Breast epithelium (tissue), 4 donors: ENCODE results near the gene LRP6. TPM values are rescaled to one million over a fixed set of nuclear protein-coding genes. Genes with fewer than 3 reads are reported as not detected.
A peak's percentile ranks its signal among the peaks of the same experiment; 100 is the strongest.

Source experiments
- DNase-seq, 2 donors: peaks; one replicate each; pipeline ENCODE4 v3.0.0-alpha.2; 2019; ENCODE audit warnings: low spot score in 2 of 2
- H3K27ac ChIP-seq, 2 donors: fragments of 200-600 bp; sonication (generic) in 1 of 2; one replicate each; pipeline ENCODE4 v1.5.1; 2016 to 2019; ENCODE audit warnings: mild to moderate bottlenecking in 1 of 2
- H3K27me3 ChIP-seq, 2 donors: fragments of 200-600 bp; sonication (generic) in 1 of 2; one replicate each; pipeline versions ENCODE4 v1.5.1 to v1.6.0; 2017 to 2019; ENCODE audit warnings: control low read depth in 1 of 2, mild to moderate bottlenecking in 1 of 2
- H3K36me3 ChIP-seq: fragments of 200-600 bp; one replicate; pipeline ENCODE4 v1.5.1; 2019
- H3K4me1 ChIP-seq, 2 donors: fragments of 200-600 bp; sonication (generic); one replicate each; pipeline ENCODE4 v1.5.1; 2016 to 2019; ENCODE audit warnings: control low read depth in 1 of 2
- H3K4me3 ChIP-seq, 3 donors: fragments of 200-600 bp; sonication (generic); 1 replicate in 2 of 3; 2 replicates in 1 of 3; pipeline ENCODE4 v1.5.1; 2016 to 2019; ENCODE audit warnings: mild to moderate bottlenecking in 3 of 3, moderate library complexity in 2 of 3
- H3K9me3 ChIP-seq, 2 donors: fragments of 200-600 bp; sonication (generic) in 1 of 2; one replicate each; pipeline ENCODE4 v1.5.1; 2016 to 2019; ENCODE audit warnings: control low read depth in 1 of 2
- POLR2A ChIP-seq: fragments of 450-650 bp; IDR thresholded peaks from one replicate; pipeline ENCODE4 v1.6.1; 2016; ENCODE audit warnings: antibody characterized with exemption, mild to moderate bottlenecking, moderate library complexity
- POLR2AphosphoS5 ChIP-seq, 3 donors: sonication (generic); formaldehyde crosslinking; IDR thresholded peaks; one replicate each; pipeline ENCODE4 v1.6.1; 2017; ENCODE audit warnings: antibody characterized with exemption in 3 of 3
- intact Hi-C: fragments of 100-400 bp; cut with DNase I; formaldehyde crosslinking; loops from one replicate; pipeline ENCODE4 v1.15.1; 2023; ENCODE audit warnings: low total_unique reads
- total RNA-seq, 3 donors: library from RNA; depleted of rRNA; stranded (reverse); fragments of >200 nt; gene quantifications; one replicate each; pipeline ENCODE4 v1.1.0, GENCODE V29; 2016
- TF ChIP-seq, protein P1 (sequence below), 3 donors: fragments of 450-650 bp; IDR thresholded peaks; one replicate each; pipeline ENCODE4 v1.5.1; 2016 to 2017; ENCODE audit warnings: antibody characterized with exemption in 3 of 3, mild to moderate bottlenecking in 3 of 3, moderate library complexity in 3 of 3

LRP6 gene
- total RNA-seq, 3 donors from 2014 or later = 28.6 to 69.1 (median 52.4) TPM

GRCh38 chr12:12081836-12082497 lies 184.9 kb downstream of the LRP6 start:
- intact Hi-C loops = no loop called here
- H3K27ac ChIP-seq = peak overlapping the region in 1 of 2 donors; percentile 64
- TF ChIP-seq, protein P1, sequence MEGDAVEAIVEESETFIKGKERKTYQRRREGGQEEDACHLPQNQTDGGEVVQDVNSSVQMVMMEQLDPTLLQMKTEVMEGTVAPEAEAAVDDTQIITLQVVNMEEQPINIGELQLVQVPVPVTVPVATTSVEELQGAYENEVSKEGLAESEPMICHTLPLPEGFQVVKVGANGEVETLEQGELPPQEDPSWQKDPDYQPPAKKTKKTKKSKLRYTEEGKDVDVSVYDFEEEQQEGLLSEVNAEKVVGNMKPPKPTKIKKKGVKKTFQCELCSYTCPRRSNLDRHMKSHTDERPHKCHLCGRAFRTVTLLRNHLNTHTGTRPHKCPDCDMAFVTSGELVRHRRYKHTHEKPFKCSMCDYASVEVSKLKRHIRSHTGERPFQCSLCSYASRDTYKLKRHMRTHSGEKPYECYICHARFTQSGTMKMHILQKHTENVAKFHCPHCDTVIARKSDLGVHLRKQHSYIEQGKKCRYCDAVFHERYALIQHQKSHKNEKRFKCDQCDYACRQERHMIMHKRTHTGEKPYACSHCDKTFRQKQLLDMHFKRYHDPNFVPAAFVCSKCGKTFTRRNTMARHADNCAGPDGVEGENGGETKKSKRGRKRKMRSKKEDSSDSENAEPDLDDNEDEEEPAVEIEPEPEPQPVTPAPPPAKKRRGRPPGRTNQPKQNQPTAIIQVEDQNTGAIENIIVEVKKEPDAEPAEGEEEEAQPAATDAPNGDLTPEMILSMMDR (IDR thresholded peaks at IDR 0.05) = peak in 1 of 3 donors; percentile 35
- no peak for TF ChIP-seq POLR2AphosphoS5 (IDR thresholded peaks at IDR 0.05)

DNA sequence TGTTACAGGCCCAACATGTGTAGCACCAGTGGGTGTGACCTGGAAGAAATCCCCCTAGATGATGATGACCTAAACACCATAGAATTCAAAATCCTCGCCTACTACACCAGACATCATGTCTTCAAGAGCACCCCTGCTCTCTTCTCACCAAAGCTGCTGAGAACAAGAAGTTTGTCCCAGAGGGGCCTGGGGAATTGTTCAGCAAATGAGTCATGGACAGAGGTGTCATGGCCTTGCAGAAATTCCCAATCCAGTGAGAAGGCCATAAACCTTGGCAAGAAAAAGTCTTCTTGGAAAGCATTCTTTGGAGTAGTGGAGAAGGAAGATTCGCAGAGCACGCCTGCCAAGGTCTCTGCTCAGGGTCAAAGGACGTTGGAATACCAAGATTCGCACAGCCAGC lies 187.6 kb downstream of the LRP6 start:
- intact Hi-C loops = no loop called here
- Histone ChIP-seq H3K9me3 (no peaks in the 10 kb centered on the region), H3K4me1 (no peaks in the 10 kb centered on the region), H3K36me3 (no peaks in the 10 kb centered on the region), H3K27me3 (no peaks in the 10 kb centered on the region), H3K27ac (no peak overlapping the region), H3K4me3 (no peak overlapping the region)
- TF ChIP-seq POLR2A (no peak), POLR2AphosphoS5 (IDR thresholded peaks at IDR 0.05) (no peak)
- TF ChIP-seq, protein P1 (IDR thresholded peaks at IDR 0.05) = no peak
- no peak for DNase-seq

More at GRCh38 chr12:12081836-12082497, 184.9 kb downstream of the LRP6 start:
- Histone ChIP-seq H3K4me3 (no peak overlapping the region), H3K9me3 (no peaks in the 10 kb centered on the region), H3K4me1 (no peaks in the 10 kb centered on the region), H3K36me3 (no peaks in the 10 kb centered on the region), H3K27me3 (no peaks in the 10 kb centered on the region)
- no peak for DNase-seq

DNA sequence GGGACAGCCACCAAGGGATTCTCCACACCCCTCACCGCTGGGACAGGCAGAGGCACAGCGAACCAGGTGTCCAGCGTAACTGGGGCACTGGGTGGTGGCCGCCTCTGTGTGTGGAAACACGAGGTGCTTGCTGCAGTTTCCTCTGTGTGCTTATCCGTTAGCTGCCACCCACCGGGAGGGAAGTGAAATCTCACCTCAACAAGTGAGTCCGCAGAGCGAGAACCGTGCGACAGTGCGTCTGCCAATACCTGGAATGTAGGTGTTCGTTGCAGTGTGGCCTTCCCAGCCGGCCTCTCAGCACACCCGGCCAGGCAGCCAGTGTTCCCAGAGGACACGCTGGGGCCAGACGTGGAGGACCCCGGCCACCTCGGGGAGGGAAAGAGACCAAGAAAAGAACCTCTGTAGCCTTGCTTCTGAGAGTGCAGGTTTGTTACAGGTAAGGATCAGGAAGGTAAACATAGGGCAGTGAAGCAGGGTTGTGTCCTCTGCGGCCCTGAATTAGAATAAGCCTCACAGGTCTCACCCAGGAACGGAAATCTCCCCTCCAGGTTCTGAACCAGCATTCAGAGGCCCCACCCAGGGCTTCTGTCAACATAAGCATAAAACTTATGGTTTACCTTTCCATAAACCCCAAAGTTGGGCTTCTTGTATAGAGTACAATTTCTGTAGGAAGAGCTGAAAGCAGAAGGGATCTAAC lies 194.6 kb downstream of the LRP6 start:
- no peaks in the 10 kb centered on the region for H3K27me3 ChIP-seq
- no peaks in the 10 kb centered on the region for H3K36me3 ChIP-seq
- intact Hi-C loops = no loop called here
- H3K9me3 ChIP-seq = no peaks in the 10 kb centered on the region
- DNase-seq = no peak
- no peak overlapping the region for H3K27ac ChIP-seq
- no peak for TF ChIP-seq POLR2AphosphoS5 (IDR thresholded peaks at IDR 0.05)
- H3K4me3 ChIP-seq = no peak overlapping the region
- H3K4me1 ChIP-seq = no peaks in the 10 kb centered on the region

- peak within 1 kb of the TSS in 2 of 3 donors; percentile 31 to 56 for H3K4me3 ChIP-seq
- no peak for DNase-seq
- TF ChIP-seq, protein P1 (IDR thresholded peaks at IDR 0.05) = peak in 1 of 3 donors; percentile 13
- TF ChIP-seq POLR2A (no peak), POLR2AphosphoS5 (IDR thresholded peaks at IDR 0.05) (no peak)
- H3K27ac ChIP-seq = peak within 1 kb of the TSS in 1 of 2 donors; percentile 36
- no peaks in the 10 kb centered on the region for H3K36me3 ChIP-seq
- no peaks in the 10 kb centered on the region for H3K9me3 ChIP-seq
- H3K4me1 ChIP-seq = no peaks in the 10 kb centered on the region
- no peaks in the 10 kb centered on the region for H3K27me3 ChIP-seq
- intact Hi-C loops = no loop called here
Observed at GRCh38 chr12:12070674-12071656, 195.9 kb downstream of the LRP6 start, which contains the start of gene BCL2L14. Gene BCL2L14 (plus strand): TSS chr12:12070939. CDS start chr12:12079306, 8,367 bp downstream.

DNA sequence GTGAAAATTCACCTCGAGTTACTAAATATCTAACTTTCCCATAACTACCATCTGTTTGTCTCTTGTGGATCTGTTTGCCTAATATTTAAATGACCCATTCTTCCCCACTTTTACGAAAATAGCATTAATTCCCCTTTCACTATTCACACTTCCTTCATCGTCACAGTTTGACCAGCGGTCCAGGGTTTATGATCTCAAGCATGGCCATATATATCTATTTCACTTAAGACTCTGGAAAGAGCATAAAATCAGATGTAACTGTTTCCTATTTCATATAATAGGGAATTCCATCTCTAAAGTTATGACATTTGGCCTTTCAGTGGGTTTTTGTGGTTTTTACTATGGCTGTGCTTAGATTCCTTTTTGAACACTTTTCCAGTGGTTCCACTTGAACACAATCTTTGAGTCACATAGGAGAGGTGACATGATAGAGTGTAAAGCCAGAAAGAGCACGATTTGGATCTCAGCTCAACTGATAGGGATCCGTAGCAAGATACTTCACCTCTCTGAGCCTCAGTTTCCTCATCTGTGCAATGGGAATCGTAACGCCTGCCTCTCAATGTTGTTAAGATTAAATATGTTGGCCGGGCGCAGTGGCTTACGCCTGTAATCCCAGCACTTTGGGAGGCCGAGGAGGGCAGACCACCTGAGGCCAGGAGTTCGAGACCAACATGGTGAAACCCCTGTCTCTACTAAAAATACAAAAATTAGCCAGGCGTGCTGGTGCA lies 196.9 kb downstream of the LRP6 start:
- TF ChIP-seq POLR2AphosphoS5 (IDR thresholded peaks at IDR 0.05) (no peak), POLR2A (no peak)
- TF ChIP-seq, protein P1 (IDR thresholded peaks at IDR 0.05) = no peak
- Histone ChIP-seq H3K4me3 (no peak overlapping the region), H3K9me3 (no peaks in the 10 kb centered on the region), H3K4me1 (no peaks in the 10 kb centered on the region), H3K27ac (no peak overlapping the region), H3K36me3 (no peaks in the 10 kb centered on the region), H3K27me3 (no peaks in the 10 kb centered on the region)
- no peak for DNase-seq
- intact Hi-C loops = no loop called here
